Left ventricle myocardium inferior (tissue), 1 donor: Measurements from ENCODE around the gene CRTAP. TPM values are rescaled to one million over a fixed set of nuclear protein-coding genes. Genes with fewer than 3 reads are reported as not detected.
A peak's percentile ranks its signal among the peaks of the same experiment; 100 is the strongest.

Source experiments
- DNase-seq: peaks from one replicate; pipeline ENCODE4 v3.0.0-alpha.2; 2020
- H3K27ac ChIP-seq: fragments of 200-600 bp; replicated peaks from 2 replicates; pipeline ENCODE4 v1.8.0; 2021
- H3K27me3 ChIP-seq: fragments of 200-600 bp; 2 replicates; pipeline ENCODE4 v1.8.0; 2021; ENCODE audit warnings: low read depth
- H3K36me3 ChIP-seq: fragments of 200-600 bp; 2 replicates; pipeline ENCODE4 v1.8.0; 2021
- H3K4me1 ChIP-seq: fragments of 200-600 bp; 2 replicates; pipeline ENCODE4 v1.8.0; 2021
- H3K4me3 ChIP-seq: fragments of 200-600 bp; 2 replicates; pipeline ENCODE4 v1.8.0; 2021; ENCODE audit warnings: mild to moderate bottlenecking, moderate library complexity
- H3K9me3 ChIP-seq: fragments of 200-600 bp; replicated peaks from 2 replicates; pipeline ENCODE4 v1.8.0; 2021
- CTCF ChIP-seq: fragments of 200-600 bp; IDR thresholded peaks from 2 replicates; pipeline ENCODE4 v1.8.0; 2021; ENCODE audit warnings: antibody characterized with exemption, mild to moderate bottlenecking, borderline replicate concordance
- intact Hi-C: fragments of 100-400 bp; cut with micrococcal nuclease; formaldehyde crosslinking; loops from one replicate; pipeline ENCODE4 v1.11.0; 2022
- total RNA-seq: library from RNA; stranded (reverse); fragmentation: NEBNext Ultra II Directional; extraction: Animal tissue kit (Norgen Biotek cat#: 25700); gene quantifications from one replicate; pipeline ENCODE4 v1.2.1, GENCODE V29; 2021
- donor health status: DM: no; HTN: yes; CAD: no; lungs with severe emphysema.

CRTAP gene
- total RNA-seq, 1 donor from 2014 or later = 95.1 TPM

DNA sequence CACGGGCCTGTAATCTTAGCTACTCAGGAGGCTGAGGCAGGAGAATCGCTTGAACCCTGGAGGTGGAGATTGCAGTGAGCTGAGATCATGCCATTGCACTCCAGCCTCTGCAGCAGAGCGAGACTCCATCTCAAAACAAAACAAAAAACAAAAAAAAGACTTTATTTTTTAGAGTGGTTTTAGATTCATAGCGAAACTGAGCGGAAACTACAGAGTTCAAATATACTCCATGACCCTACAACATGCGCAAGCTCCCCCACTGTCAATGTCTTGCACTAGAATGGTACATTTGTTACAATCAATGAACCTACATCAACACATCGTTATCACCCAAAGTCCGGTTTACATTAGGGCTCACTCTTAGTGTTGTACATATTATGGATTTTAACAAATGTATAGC lies 2.2 kb upstream of the CRTAP start:
- Histone ChIP-seq H3K27me3 (no peaks in the 10 kb centered on the region), H3K4me3 (no peak overlapping the region), H3K4me1 (peaks cover 32% of the 10 kb centered on the region), H3K9me3 (no peaks in the 10 kb centered on the region), H3K36me3 (no peaks in the 10 kb centered on the region), H3K27ac (no peak overlapping the region)
- no peak for TF ChIP-seq CTCF
- intact Hi-C loops = no loop called here
- DNase-seq = no peak

DNA sequence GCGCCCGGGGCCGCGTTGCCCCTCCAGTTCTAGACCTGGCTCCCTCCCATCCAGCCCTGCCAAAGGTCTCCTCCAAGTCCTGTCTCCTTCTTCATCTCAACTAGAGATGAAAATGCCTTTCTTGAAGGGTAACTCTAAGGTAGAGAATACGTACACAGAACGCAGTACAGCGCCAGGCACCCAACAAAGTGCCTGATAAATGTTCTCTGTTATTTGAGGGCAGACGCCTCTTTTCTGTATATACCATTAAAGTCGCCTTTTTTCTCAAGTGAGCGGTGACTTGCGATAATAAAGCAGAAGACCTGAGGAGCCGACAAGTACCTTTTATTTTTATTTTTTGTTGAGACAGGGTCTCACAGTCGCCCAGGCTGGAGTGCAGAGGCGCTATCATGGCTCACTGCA lies 809 bp downstream of the CRTAP start:
- Histone ChIP-seq H3K36me3 (no peaks in the 10 kb centered on the region), H3K27ac (peak overlapping the region; percentile 99), H3K4me1 (peaks cover 48% of the 10 kb centered on the region), H3K4me3 (peak overlapping the region; percentile 86), H3K9me3 (no peaks in the 10 kb centered on the region), H3K27me3 (no peaks in the 10 kb centered on the region)
- no peak for TF ChIP-seq CTCF
- intact Hi-C loops = no loop called here
- no peak for DNase-seq

GRCh38 chr3:33115024-33115768 lies 1.4 kb downstream of the CRTAP start:
- peak overlapping the region; percentile 99 for H3K27ac ChIP-seq
- H3K4me3 ChIP-seq = peak overlapping the region; percentile 86
- TF ChIP-seq CTCF = no peak
- no peaks in the 10 kb centered on the region for H3K9me3 ChIP-seq
- peaks cover 53% of the 10 kb centered on the region for H3K4me1 ChIP-seq
- H3K36me3 ChIP-seq = no peaks in the 10 kb centered on the region
- peak; percentile 57 for DNase-seq
- intact Hi-C loops = no loop called here
- no peaks in the 10 kb centered on the region for H3K27me3 ChIP-seq

GRCh38 chr3:33117461-33117860 lies 3.6 kb downstream of the CRTAP start:
- intact Hi-C loops = no loop called here
- H3K36me3 ChIP-seq = peaks cover 17% of the 10 kb centered on the region

DNA sequence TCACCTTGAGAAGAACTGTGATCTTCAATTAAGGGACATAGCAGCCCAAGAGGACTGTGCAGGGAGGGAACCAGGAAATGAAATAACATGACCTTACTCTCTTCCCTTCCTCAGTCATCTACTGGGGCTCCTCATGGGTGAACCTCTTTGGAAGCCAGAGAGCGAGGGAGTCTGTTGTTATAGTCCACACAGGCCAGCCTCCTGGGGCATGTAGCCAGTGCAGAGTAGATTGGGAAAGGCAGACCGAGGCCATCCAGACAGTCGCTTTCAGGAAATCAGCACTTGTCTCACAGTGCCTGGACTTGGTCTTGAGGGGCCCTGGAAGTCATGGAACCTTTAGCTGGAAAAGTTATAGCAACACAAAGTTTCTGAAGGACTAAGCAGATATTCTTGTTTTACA lies 6.1 kb downstream of the CRTAP start:
- no peak for TF ChIP-seq CTCF
- no peaks in the 10 kb centered on the region for H3K27me3 ChIP-seq
- H3K36me3 ChIP-seq = peaks cover 31% of the 10 kb centered on the region
- peak overlapping the region; percentile 16 for H3K27ac ChIP-seq
- no peak for DNase-seq
- intact Hi-C loops = no loop called here
- H3K9me3 ChIP-seq = no peaks in the 10 kb centered on the region
- peaks cover 36% of the 10 kb centered on the region for H3K4me1 ChIP-seq
- no peak overlapping the region for H3K4me3 ChIP-seq

More at GRCh38 chr3:33117461-33117860, 3.6 kb downstream of the CRTAP start:
- Histone ChIP-seq H3K27me3 (no peaks in the 10 kb centered on the region), H3K9me3 (no peaks in the 10 kb centered on the region), H3K4me3 (no peak overlapping the region), H3K27ac (no peak overlapping the region), H3K4me1 (peaks cover 54% of the 10 kb centered on the region)
- no peak for TF ChIP-seq CTCF
- DNase-seq = no peak
